ENCODE results near the gene SLAIN2. TPM values are rescaled to one million over a fixed set of nuclear protein-coding genes. Genes with fewer than 3 reads are reported as not detected.

The SLAIN2 gene
- total RNA-seq, 1 donor from 2014 or later: 54.6 TPM

DNA sequence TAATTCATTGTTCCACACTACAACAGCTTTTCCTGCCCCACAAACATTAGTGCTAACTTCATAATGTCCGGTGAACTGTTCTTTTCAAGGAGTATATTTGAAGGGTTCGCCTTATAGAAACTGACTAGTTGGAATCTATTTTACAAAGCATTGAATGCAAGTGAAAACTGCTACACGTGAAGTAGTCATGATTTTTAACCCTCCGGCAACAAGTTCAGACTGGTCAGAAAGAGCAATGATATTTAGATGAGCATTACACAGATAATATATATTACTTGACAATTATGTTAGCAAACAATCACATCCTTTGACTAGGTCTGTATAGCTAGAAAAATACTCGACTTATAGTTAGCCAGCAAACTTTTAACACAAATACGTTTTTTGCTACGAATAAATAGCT, 1.7 kb upstream of the SLAIN2 start:
- no peak for DNase-seq (ENCODE audit: low spot score)
- Mint-ChIP-seq H3K9me3 (ENCODE audit: unreplicated experiment) (no peaks in the 10 kb centered on the region), H3K4me3 (ENCODE audit: unreplicated experiment) (no peak overlapping the region), H3K27me3 (ENCODE audit: unreplicated experiment) (peaks cover 6% of the 10 kb centered on the region), H3K4me1 (ENCODE audit: unreplicated experiment) (peaks cover 25% of the 10 kb centered on the region), H3K27ac (ENCODE audit: unreplicated experiment) (no peak overlapping the region), H3K36me3 (ENCODE audit: low read depth, unreplicated experiment) (peaks cover 8% of the 10 kb centered on the region)
- TF ChIP-seq, protein P1, sequence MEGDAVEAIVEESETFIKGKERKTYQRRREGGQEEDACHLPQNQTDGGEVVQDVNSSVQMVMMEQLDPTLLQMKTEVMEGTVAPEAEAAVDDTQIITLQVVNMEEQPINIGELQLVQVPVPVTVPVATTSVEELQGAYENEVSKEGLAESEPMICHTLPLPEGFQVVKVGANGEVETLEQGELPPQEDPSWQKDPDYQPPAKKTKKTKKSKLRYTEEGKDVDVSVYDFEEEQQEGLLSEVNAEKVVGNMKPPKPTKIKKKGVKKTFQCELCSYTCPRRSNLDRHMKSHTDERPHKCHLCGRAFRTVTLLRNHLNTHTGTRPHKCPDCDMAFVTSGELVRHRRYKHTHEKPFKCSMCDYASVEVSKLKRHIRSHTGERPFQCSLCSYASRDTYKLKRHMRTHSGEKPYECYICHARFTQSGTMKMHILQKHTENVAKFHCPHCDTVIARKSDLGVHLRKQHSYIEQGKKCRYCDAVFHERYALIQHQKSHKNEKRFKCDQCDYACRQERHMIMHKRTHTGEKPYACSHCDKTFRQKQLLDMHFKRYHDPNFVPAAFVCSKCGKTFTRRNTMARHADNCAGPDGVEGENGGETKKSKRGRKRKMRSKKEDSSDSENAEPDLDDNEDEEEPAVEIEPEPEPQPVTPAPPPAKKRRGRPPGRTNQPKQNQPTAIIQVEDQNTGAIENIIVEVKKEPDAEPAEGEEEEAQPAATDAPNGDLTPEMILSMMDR (IDR thresholded peaks at IDR 0.05; ENCODE audit: unreplicated experiment): no peak

DNA sequence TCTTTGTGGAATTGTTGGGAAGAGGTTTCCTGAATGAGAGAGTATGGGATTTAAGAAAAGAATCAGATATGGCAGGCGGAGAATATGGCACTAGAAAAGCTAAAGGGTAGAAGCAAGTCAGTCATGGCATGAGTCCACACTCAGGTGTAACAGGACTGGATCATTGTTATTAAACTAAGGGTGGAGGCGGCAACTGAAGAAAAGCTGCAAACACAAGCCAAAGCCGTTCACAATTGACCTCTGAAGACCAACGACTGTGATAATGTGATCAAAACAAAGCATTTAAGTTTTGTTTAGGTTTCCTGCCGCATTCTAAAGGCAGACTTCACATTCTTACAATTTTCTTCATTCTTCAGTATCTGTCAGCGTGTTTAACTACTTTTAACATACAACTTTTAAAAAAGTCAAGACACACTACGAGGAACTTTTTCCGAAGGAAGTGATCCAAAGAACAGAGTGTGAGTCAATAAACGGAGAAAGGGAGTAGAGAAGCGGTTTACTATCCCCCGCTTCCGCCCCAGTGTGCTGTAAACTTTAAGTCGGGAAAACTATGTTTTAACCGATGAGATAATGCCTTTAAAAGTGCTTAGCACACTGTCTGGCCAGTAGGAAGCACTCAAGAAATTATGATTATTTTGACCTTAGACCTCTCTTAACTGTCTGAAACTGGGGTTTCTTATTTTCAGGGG, 909 bp upstream of the SLAIN2 start:
- H3K9me3 Mint-ChIP-seq (ENCODE audit: unreplicated experiment): no peaks in the 10 kb centered on the region
- DNase-seq (ENCODE audit: low spot score): peak; percentile 6

DNA sequence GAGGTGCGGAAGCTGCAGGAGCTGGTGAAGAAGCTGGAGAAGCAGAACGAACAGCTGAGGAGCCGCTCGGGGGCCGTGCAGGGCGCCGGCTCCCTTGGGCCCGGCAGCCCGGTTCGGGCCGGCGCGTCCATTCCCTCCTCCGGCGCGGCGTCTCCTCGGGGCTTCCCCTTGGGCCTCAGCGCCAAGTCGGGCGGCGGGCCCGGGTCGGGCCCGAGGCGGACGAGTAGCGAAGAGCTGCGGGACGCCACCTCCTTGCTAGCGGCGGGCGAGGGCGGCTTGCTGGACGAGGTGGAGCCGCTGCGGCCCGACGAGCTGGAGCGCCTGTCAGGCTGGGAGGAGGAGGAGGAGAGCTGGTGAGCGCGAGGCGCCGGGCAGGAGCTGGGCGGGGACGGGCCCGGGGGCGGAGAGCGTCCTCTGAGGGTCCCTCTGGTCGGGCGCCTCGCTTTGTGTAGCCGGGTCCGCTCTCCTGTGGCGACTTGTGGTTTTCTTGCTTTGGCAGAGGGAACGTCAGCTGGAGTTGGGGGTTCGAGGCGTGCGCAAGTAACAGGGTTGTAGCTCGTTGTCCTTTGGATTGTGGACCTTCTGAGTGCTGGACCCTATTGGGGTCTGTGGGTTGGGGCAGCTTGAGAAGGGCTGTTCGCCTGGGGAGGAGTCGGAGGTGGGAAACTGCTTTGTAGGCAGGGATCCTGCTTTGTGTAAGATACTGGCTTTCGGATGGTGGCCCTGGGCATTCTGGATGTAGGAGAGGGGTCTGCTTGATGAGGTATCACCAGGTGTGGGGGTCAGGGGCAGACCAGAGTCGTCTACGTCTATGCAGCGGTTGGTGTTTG, 662 bp downstream of the SLAIN2 start:
- peak; percentile 68 for DNase-seq (ENCODE audit: low spot score)
- H3K9me3 Mint-ChIP-seq (ENCODE audit: unreplicated experiment): no peaks in the 10 kb centered on the region
- TF ChIP-seq, protein P1 (IDR thresholded peaks at IDR 0.05; ENCODE audit: unreplicated experiment): no peak
- peak overlapping the region; percentile 98 for H3K4me3 Mint-ChIP-seq (ENCODE audit: unreplicated experiment)
- peak overlapping the region; percentile 89 for H3K27ac Mint-ChIP-seq (ENCODE audit: unreplicated experiment)
- H3K4me1 Mint-ChIP-seq (ENCODE audit: unreplicated experiment): peaks cover 25% of the 10 kb centered on the region
- H3K27me3 Mint-ChIP-seq (ENCODE audit: unreplicated experiment): peaks cover 6% of the 10 kb centered on the region
- H3K36me3 Mint-ChIP-seq (ENCODE audit: low read depth, unreplicated experiment): peaks cover 8% of the 10 kb centered on the region

More for the DNA sequence above, 909 bp upstream of the SLAIN2 start:
- TF ChIP-seq, protein P1 (IDR thresholded peaks at IDR 0.05; ENCODE audit: unreplicated experiment): no peak
- Mint-ChIP-seq H3K36me3 (ENCODE audit: low read depth, unreplicated experiment) (peaks cover 8% of the 10 kb centered on the region), H3K27ac (ENCODE audit: unreplicated experiment) (peak overlapping the region; percentile 94), H3K27me3 (ENCODE audit: unreplicated experiment) (peaks cover 6% of the 10 kb centered on the region), H3K4me1 (ENCODE audit: unreplicated experiment) (peaks cover 25% of the 10 kb centered on the region), H3K4me3 (ENCODE audit: unreplicated experiment) (peak overlapping the region; percentile 88)

DNA sequence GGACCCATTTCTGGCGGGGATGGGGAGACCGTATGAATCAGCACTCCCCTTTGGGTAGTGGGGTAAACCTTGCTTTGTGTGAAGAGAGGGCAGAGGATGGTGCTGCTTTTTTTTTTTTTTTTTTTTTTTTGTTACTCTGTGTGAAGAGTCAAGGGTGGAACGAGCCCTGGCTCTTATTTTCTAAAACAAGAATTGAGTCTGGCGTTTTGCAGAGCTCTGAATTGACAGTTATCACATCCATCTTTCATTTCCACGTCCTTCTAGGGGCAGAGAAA, 1.2 kb downstream of the SLAIN2 start:
- peak overlapping the region; percentile 98 for H3K4me3 Mint-ChIP-seq (ENCODE audit: unreplicated experiment)
- peaks cover 8% of the 10 kb centered on the region for H3K36me3 Mint-ChIP-seq (ENCODE audit: low read depth, unreplicated experiment)

More for the DNA sequence above, 1.2 kb downstream of the SLAIN2 start:
- peak overlapping the region; percentile 89 for H3K27ac Mint-ChIP-seq (ENCODE audit: unreplicated experiment)
- DNase-seq (ENCODE audit: low spot score): no peak
- TF ChIP-seq, protein P1 (IDR thresholded peaks at IDR 0.05; ENCODE audit: unreplicated experiment): no peak
- H3K9me3 Mint-ChIP-seq (ENCODE audit: unreplicated experiment): no peaks in the 10 kb centered on the region
- H3K4me1 Mint-ChIP-seq (ENCODE audit: unreplicated experiment): peaks cover 25% of the 10 kb centered on the region
- peaks cover 6% of the 10 kb centered on the region for H3K27me3 Mint-ChIP-seq (ENCODE audit: unreplicated experiment)

Data from endothelial cell (in vitro differentiated cells).